HG02973 (cell line): Measurements from ENCODE around the gene GAS2.

Experiments
- ATAC-seq: cut with Tn5 transposase; IDR thresholded peaks from one replicate; pipeline ENCODE4 v1.9.1; 2021; ENCODE audit warnings: moderate library complexity; ENCODE audit not compliant: unreplicated experiment

GAS2 gene

GRCh38 chr11:22860241-22860640, 193.8 kb downstream of the GAS2 start, which contains the start of gene CCDC179:
CCDC179 (minus strand) TSS chr11:22860474; CDS start chr11:22860421, 53 bp downstream.
- ATAC-seq, result no peak
